NCI-H1092 treated with DMSO at 0.1 percent for 48 hours (cell line): Measurements from ENCODE around the gene XCL2.
"Not testable (repeated sequence)": the region's sequence is repeated elsewhere in the genome, so short reads cannot be mapped to it uniquely, and the experiment has no call there.

Experiments
- DNase-seq: peaks from one replicate; lab custom pipeline; 2025; lab: John Stamatoyannopoulos, UW

The XCL2 gene, protein sequence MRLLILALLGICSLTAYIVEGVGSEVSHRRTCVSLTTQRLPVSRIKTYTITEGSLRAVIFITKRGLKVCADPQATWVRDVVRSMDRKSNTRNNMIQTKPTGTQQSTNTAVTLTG

DNA sequence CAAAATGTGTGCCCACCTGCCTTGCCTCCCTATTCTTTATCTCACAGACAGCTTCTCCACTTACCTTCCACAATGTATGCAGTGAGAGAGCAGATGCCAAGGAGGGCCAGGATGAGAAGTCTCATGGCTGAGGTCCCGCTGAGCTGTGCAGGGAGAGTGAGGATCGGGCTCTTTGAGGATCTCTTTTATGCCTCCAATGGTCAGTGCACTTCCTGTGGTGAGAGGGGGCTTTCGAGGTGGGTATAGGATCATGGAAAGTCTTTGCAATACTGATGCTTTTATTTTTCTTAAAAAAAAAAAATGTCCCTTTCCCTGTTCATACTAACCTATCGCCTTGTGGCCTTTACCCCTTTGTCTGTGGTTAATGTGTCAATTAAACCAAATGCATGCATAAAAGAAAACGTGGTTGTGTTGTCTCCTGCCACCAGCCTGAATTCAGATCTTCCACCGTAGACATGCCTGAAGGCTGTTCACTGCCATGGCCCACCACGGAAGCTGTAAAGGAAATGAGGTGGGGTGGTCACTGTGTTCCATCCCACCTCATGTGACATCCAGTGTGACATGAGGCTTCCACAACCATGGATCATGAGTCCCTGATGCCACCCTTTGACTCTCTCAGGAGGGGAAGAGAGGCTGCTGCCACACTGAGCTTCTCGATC is at the start of gene XCL2:
Gene XCL2, minus strand, starts transcription at position 158 of the 659 bp plus-strand sequence. Its CDS starts 33 bp downstream, at position 125.
- not testable (repeated sequence) for DNase-seq

DNA sequence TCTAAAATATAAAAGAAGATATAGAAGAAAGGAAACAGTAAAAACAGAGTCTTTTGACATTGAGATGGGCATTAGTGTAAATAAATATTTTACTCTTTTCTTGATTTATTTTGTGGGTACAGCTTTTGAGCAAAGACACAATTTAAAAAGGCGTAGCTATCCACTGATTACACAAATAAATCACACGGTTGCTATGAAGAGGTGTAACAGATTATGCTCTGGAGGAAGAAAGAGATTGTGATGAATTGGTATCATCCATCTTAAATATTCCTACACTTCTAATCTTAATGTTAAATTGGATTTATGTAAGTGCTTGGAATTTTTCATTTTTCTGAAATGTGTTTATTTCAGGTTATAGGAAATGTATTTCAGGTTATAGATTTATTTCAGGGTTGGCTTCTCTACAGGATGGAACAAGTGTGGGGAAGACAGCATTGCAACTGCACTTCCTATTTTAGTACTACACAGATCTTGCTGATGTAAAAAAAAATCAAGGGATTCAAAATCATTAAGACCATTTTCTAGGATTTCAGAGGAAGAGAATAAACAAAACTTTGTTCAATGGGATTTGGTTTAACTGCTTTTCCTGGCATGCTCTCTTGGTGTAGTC is 47.9 kb upstream of the XCL2 start:
- no peak for DNase-seq

DNA sequence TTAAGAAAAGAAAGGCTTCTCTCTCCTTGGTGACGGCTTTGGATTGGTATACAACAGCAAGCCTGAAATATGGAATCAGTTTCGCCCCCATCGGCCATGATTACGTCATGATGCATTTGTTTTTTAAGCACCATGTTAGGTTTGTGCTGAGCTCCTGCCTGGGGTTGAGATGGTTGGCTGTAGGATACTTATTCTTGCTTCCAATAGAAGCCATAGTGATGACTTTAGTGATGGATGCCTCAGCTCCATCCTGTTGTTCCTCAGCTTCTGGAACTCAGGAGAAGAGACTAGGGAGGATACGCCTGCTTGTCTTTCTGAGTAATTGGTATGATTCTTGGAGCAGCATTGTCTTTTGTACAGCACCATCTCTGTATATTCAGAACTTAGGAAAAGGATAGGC is 47.3 kb upstream of the XCL2 start:
- DNase-seq = no peak

DNA sequence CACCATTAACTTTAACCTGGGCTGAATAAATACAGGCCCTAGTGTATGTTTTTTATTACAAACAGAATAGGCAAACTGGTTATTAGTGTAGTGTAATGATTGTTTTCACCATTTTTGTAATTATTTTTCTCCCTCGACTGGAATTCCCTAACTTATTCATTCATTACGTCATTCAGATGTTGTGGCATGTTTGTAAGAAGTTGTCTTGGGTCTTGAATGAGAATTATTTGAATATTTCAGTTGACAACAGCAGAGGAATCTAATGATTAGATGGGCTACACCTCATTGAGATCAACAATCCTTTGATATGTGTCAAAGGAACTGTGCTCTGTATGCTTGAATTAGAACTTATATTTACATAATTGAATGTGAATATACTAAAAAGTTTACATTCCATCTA is 45.4 kb upstream of the XCL2 start:
- no peak for DNase-seq

DNA sequence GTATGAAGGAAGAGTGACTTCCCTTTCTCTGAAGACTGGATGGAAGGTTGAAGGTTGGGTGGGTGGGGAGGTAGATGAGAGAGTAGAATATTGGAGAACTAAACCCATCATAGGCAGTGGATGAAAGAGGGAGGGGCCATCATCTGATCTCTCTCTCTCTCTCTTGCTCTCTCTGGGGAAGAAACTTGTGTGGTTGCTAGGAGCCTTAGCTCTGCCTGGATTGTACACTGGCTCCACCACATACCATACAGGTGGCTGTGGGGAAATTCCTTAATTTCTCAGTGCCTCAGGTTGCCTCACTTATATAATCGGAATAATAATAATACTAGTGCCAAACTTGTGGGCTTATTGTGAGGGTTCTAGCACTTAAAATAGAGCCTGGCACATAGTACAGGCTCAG is 42.1 kb upstream of the XCL2 start:
- DNase-seq = no peak

DNA sequence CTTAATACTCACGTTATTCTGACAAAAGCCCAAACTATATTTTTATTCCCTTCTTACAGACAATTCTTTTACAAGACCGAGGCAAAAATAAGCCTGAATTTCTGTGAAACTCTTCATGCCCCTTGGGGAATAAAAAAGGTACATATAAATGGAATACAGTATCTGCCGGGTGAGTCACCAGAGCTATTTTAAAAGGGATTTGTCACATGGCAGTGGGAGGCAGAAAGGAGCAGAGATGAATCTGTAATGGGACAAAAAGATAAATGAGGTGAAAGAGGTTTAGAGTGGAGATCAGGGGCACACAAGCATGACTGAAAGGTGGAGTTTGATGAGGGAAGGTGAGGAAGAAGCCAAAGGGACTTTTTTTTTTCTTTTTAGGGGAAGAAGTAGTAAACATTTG is 41.4 kb upstream of the XCL2 start:
- no peak for DNase-seq

DNA sequence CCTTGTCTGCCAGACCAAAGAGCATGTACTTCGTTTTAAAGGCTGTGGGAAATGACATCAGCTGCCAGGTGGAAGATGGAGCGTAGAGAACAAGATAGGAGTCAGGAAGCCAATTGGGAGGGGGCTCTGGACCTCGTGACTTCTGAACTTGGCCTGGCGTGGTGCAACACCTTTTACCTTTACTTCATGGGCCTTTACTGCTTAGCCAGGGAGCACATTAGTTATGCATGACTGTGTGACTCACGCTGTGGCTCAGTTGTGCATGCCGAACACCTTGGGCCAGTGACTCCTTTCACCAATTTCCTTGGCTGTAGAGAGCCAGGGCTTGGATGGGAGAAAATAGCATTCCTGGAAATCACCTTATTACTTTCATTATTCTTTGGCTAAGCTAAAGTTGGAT is 39.8 kb upstream of the XCL2 start:
- no peak for DNase-seq

DNA sequence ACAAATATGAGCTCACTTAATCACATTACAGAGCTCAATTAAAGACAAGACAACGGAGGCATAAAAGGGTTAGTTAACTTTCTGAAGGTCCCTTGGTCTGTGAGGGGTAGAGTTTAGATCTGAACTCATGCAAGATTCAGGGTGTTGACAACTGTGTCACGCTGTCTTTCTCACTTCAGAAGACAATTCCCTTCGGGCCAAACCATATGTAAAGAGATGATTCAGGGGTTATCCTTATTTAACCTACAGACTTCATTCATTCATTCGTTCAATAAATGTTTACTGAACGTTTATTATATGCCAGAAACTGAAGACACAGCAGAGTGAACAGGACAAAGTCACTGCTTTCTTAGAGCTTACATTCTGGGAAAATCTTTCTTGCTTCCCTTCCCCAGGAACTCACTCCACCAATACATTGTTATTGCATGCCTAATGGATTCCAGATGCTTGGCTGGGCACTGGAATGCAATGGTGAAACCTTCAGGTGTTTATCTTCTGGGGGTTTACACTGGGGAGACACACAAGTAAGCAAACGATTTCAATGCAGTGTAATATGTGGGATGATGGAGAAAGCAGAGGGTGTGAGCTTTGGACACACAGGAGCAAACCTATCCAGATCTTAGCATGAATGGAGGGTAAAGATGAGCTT is 39.0 kb upstream of the XCL2 start:
- no peak for DNase-seq

DNA sequence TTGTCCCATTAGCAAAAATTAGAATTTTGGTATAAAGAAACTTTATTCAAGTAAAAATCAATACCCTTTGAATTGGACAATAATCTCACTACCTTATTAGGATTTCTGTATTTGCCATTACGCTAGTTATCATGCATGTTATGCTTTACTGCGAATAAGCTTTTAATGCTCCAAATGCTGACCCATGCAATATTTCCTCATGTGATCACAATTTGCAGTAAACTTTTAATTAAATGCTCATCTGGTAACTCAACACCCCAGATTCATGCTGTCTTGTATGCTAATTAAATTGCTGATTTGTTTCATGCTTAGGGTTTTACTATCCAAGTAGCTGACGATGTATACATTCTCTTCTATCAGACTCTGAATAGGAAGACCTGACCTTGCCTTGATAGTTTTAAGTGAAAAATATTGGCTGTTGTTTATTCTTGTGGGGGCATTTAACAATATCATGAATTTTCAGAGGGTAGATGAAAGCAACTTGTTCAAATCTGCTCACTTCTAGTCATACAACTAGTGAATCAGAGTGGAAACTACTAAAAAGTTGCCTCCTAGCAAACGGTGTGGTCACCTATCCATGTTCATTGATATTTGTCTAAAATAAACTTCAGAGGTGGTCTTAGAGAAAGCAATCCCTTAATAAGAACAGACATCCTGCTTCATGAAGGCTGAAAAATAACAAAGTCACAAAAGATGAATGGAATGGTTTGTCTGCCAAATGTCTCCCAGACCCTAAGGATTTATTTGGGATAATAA is 38.2 kb upstream of the XCL2 start:
- no peak for DNase-seq

DNA sequence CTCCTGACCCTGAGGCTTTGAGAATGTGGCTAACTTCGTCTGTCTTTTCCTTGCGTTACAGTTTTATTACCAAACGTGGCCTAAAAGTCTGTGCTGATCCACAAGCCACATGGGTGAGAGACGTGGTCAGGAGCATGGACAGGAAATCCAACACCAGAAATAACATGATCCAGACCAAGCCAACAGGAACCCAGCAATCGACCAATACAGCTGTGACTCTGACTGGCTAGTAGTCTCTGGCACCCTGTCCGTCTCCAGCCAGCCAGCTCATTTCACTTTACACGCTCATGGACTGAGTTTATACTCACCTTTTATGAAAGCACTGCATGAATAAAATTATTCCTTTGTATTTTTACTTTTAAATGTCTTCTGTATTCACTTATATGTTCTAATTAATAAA is 37.2 kb upstream of the XCL2 start:
- DNase-seq = not testable (repeated sequence)

DNA sequence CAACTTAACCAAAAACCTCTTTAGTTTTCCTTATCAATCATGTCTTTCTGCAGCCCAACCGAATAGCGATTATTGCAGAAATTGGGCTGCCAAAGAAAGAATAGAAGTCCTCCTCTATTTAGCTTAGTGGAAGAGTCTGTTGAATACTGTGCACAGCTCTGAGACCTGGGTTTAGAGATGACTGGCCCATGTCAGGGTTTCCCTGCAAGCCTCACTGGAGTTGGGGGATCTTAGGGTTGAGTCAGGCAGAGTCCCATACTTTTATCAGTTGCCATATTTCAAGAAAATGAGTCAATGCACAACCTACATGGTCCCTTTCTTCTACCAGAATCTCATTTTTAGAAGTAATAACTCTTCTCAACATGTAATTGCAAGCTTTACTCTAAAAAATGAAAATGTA is 36.5 kb upstream of the XCL2 start:
- DNase-seq = not testable (repeated sequence)

DNA sequence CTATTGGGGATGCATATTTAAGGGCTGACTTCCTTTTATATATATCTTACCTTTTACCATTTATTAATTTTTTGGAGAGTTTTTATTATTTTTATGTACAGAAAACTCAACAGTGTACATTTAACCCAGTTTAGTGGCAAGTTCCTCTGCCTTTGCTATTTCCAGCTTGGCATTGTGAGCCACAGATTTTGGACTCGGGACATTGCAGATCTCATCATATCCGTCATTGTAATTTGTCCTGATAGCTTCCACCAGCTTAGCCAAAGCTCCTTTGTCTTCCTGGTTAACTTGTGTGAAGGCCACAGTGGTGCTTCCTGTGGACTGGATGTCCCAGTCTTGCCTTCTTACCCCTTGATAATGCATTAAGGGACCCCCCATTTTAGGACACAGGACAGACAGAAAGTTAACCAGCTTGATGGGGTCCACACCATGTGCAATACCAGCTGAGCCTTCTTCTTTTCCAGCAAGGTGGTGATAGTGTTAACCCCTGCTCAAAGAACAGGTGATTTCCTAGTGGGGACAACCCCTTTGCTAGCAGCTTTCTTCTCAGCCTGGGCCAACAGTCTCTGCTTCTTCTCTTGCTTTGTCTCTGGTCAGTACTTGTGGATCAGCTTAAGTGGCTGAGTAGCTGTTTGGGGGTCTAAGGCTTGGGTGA is 34.9 kb upstream of the XCL2 start:
- DNase-seq = not testable (repeated sequence)

DNA sequence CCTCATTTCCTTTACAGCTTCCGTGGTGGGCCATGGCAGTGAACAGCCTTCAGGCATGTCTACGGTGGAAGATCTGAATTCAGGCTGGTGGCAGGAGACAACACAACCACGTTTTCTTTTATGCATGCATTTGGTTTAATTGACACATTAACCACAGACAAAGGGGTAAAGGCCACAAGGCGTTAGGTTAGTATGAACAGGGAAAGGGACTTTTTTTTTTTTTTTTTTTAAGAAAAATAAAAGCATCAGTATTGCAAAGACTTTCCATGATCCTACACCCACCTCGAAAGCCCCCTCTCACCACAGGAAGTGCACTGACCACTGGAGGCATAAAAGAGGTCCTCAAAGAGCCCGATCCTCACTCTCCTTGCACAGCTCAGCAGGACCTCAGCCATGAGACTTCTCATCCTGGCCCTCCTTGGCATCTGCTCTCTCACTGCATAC is 32.5 kb upstream of the XCL2 start, which contains the start of gene XCL1:
Gene XCL1, plus strand, starts transcription at position 361 of the 444 bp plus-strand sequence. Its CDS starts 33 bp downstream, at position 394.
- not testable (repeated sequence) for DNase-seq

DNA sequence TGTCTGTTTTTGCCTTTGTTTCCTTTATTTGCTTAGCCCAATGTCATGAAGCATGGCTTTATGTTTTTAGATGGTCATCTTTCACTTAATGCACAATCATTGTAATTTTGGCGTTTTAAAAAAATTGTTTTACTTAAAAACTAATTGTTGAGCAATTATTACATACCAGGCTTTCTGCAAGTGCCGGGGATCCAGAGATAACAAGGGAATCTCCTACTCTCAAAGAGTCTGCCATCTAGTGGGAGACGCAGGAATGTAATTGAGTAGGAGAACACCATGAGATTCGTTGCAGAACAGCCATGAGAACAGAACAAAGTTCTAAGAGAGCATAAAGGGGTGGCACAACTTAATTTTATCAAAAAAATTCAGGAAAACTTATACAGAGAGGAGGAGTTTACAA is 30.4 kb upstream of the XCL2 start:
- DNase-seq = not testable (repeated sequence)

DNA sequence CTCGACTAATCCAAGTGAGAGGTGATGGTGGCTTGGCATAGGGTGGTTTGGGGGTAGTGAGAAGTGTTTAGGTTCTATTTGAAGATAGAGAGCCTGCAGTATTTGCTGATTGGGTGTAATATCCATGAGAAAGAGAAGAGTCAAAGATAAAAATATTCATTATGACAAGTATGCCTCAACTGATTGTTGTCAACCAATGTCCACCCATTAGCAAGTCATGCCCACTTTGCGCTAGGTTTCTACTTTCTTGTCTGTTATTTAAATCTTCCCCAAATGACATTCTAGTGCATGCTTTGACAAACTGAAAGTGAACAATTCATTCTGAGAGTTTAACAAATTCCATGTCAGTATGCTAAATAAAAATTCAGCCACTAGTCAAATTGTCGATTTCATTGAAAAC is 28.8 kb upstream of the XCL2 start:
- no peak for DNase-seq

DNA sequence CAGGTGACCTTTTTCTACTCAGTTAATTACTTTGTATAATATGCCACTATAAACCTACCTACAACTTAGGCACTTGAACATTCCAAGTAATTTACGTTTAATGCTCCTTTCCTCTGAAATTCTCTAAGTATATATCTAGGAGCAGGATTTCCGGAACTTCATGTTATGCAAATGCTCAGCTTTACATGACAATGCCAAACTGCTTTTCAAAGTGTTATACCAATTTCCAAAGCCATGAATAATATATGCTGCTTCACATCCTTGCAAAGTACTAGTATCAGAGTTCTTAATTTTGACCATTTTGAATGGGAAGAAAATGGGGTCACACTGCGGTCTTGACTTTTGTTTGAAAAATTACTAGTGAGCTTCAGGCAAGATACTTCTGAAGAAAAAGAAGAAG is 26.9 kb upstream of the XCL2 start:
- no peak for DNase-seq

DNA sequence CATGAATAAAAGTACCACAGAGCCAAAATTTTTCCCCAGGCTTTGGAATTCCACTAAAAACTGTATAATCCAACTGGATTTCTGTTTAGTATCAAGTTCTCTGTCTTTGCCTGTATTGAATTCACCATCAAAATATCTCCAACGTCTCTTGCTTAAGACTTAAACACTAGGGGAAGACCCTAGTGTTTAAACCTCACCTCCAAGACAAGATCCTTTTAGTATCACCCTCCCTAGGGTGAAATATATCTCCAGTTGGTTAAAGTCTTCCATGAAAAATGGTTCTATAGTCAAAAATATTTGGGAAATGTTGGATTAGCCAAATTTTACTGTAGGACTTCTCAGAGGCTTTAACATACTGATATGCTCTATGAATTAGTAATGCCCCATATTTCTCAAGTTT is 24.5 kb upstream of the XCL2 start:
- no peak for DNase-seq

DNA sequence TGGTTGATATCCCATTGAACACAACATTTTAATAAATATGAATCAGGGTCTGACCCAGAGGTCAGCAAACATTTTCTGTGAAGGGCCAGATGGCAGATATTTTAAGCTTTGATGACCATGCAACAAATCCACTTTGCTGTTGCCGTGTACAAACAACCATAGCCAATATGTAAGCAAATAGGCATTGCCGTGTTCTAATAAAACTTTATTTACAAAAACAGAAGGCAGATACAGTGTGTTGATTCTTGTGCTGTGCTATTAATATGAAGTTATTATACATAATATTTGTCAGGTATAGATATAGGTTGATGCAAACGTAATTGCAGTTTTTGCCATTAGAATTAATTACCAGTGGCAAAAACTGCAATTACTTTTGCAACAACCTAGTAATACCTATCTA is 23.8 kb upstream of the XCL2 start:
- no peak for DNase-seq

DNA sequence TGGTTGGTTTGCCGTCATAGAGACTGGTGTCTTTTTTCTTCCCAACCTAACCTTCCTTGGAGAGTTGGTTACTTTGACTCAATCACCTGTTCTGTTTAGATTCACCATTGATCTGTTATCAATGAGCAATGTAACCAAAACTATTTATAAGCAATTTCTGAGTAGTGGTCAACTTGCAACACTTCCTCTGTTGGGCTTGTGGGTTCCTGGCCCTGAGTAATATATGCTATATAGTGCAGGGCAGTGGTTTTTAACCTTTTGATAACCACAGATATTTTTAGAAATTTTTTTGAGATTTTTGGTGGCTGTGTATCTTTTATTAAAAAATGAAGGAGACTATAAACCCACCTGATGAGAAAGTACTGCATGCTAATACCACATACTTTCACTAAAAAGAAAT is 23.2 kb upstream of the XCL2 start:
- DNase-seq = no peak

DNA sequence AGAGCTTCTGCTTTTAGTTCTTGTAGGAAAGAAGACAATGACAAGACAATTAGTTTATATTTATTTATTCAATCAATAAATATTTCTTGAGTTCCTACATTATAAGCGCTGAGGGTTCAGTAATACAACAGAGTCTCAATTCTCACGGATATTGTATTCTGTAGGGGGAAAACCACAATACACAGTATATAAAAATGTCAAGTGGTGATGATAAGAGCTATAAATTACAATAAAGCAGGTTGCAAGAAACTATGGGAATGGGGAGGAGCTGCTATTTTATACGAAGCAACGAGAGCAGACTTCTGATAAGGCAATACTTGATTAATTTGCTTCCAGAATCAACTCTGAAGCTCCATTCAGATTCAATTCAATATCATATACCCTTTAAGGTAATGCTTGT is 22.0 kb upstream of the XCL2 start:
- no peak for DNase-seq

DNA sequence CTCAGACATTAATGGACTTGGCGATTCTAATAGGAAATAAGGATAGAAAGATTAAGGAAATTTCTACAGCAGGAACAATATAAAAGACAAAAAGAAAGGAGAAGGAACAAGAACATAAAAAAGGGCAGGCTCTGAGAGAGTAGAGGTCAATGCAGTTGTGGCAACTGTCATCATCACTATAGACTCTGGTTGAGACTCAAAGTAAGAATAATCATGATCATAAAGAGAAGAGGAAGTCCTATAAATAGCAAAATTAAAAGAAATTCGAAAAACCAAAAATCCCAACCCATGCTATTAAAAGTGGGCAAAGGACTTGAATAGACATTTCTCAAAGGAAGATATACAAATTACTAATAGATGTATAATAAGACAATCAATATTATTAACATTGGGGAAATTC is 18.2 kb upstream of the XCL2 start:
- no peak for DNase-seq

DNA sequence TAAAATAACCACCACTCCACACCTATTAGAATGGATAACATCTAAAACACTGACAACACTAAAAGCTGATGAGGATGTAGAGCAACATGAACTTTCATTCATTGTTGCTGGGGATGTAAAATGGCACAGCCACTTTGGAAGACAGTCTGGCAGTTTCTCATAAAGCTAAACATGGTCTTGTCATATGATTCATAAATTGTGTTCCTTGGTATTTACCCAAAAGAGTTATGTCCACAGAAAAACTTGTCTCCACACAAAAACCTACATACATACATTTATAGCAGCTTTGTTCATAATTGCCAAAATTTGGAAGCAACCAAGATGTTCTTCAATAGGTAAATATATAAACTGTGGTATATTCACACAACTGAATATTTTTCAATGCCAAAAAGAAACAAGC is 16.6 kb upstream of the XCL2 start:
- DNase-seq = no peak
